DMS53 (cell line): ENCODE results near the gene PTPRQ.
A peak's percentile ranks its signal among the peaks of the same experiment; 100 is the strongest.
"Not testable (repeated sequence)": the region's sequence is repeated elsewhere in the genome, so short reads cannot be mapped to it uniquely, and the experiment has no call there.

Source experiments
- DNase-seq: peaks from one replicate; lab custom pipeline; 2025; lab: John Stamatoyannopoulos, UW

PTPRQ gene

DNA sequence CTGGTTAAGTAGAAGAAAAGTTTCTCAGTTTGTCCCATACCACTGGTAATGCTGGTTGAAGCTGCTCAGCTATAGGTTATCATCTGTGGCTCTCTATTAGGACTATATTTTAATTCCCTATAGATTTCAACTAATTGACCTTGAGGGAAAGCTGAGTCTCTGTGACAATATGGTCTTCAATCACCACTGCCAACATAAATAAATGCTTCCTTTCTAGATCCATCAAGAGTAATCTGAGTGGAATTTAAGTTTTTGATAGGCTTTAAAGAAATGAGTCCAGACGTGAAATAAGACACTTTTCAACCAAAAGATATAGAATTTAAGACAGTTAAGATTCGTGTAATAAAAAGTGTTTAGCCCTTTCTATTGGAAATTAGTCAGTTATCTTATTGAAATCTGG is 199.9 kb downstream of the PTPRQ start:
- no peak for DNase-seq

- DNase-seq = no peak
Measured at GRCh38 chr12:80648881-80649280, 204.8 kb downstream of the PTPRQ start.

DNA sequence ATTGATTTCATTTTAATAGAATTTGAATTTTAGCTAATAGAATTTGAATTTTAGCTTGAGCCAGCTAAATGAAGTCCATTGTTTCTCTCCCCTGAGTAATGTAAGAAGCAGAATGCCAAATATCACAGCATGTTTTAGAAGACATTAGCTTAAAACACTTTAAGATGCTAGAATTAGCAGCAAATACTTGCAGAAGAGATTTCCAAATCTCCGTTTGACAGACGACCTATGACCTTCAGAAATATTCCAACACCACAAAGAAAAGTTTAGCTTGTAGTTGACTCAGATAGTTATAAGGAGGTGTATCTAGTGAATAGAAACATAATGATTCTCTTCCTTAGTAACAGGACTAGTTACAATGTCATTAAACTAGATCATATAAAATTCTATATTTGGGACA is 211.7 kb downstream of the PTPRQ start:
- DNase-seq = no peak

- DNase-seq = no peak
Measured at GRCh38 chr12:80659512-80660063, 215.6 kb downstream of the PTPRQ start.

DNA sequence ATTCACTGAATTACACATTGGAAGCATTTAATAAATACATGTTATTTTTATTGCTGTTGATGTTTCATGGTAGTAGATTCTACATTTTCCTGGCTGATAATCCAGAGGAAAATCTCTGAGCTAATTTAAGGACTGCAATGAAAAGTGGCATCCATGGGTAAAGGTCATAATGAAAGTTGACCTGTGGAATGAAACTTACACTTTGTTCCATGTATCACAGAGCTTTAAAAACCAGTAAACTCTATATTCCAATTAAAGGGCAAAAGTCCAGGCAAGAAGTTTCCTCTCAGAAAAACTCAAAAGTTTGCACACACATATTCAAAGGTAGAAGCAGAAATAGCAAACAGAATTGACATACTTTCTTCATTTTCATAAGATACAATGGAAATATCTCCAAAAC is 218.6 kb downstream of the PTPRQ start:
- no peak for DNase-seq

GRCh38 chr12:80670214-80670613 is 226.2 kb downstream of the PTPRQ start:
- DNase-seq = no peak

DNA sequence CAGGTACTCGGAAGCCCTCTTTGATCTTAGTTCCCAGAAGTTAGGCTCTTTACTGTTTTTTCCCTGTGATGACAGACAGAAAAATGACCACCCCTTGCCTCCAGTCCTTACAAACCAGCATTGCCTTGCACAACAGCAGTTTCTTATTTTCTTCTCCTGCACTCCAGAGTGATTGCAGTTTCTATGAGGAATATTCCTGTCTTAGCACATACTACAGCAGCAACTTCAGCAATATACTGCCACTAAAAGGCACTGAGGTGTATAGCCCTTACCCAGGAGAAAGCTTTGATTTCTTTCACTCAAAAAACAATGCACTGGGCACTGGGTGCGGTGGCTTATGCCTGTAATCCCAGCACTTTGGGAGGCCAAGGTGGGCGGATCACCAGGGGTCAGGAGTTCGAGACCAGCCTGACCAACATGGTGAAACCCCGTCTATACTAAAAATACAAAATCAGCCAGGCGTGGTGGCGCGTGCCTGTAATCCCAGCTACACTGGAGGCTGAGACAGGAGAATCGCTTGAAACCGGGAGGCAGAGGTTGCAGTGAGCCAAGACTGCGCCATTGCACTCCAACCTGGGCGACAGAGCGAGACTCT is 232.1 kb downstream of the PTPRQ start:
- DNase-seq = not testable (repeated sequence)

- no peak for DNase-seq
Measured at GRCh38 chr12:80676856-80677255, 232.8 kb downstream of the PTPRQ start.

GRCh38 chr12:80677994-80678393 is 234.0 kb downstream of the PTPRQ start:
- DNase-seq = no peak

DNA sequence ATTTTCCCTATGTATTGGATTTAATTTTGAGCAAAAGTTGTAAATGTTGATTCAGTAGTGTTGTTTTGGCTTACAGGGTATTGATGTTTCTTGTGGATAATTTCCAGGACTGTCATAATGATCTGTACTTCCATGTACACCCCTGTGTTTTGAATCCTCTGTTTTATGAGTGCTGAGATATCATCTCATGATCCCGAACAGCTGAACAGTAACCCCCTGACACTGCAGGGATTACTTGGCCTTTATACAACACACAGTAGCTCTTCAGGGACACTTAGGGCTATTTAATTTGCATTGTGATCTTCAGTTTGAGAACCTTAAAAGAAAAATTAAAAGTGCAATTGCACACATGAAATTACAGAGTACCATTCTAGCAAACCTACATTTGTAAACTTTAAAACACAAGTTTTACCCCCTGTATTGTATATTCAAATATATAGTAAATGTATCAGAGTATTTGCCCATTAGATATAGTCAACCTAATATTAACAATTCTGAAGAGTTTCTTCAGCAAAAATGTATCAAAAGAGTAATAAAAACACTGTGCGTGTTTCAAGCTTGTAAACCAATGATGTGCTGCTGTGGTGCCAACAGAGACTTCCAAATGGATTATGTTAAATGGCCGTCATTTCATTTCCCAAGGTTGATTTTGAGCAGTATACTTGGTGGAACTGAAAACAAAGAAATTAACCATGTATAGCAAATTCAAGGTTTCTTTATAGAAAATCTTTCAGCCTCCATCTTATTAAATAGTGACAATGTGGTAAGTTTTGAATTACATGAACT is 235.5 kb downstream of the PTPRQ start:
- no peak for DNase-seq

DNA sequence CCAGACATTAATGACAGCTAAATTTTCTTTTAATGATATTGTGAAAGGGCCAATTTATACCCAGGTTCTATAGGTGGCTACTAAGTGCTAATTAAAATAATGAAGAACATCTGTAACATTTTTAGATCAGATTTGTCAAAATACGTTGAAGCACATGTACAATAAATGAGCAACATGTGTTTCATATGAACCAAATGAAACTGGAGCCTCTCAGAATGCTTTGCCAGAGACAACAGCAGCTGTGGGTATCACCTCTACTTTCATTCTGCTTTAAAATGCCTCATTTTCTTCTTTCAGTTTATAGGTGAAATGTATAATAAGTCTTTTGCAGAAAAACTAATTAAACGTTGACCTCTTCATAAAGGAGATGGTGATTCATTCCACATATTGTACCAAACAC is 237.3 kb downstream of the PTPRQ start:
- DNase-seq = no peak

DNA sequence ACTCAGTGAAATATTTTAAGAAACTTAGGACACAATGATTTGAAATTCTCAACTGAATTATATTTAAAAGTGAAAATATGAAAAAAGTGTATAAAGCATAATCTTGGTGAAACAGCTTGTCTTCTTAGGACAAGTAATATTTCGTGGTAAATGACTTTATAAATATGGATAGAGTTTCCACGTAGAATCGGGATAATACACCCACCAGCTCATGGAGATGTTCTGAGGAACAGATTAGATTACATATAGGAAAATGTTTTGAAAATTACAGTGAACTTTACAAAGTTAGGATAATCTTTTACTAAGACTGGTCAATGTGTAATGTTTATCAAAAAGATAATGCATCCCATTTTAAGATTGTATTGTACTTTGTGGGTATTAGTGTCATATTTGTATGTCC is 237.8 kb downstream of the PTPRQ start:
- DNase-seq = no peak

DNA sequence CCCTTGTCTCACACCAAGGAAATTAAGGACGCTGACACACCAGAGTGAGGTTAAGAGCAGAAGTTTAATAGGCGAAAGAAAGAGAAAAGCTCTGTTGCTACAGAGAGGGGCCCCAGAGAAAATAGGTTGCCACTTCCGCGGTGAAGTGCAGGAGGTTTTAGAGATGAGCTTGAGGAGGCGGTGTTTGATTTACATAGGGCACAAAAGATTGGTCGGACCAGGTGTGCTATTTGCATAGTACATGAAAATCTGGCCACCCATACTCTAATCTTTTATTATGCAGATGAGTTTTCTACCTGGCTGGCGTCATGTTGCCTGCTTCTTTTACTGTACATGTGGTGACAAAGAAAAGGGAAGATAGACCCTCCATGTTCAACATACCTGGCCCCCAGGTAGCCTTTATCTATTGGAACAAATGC is 240.1 kb downstream of the PTPRQ start:
- DNase-seq = no peak

DNA sequence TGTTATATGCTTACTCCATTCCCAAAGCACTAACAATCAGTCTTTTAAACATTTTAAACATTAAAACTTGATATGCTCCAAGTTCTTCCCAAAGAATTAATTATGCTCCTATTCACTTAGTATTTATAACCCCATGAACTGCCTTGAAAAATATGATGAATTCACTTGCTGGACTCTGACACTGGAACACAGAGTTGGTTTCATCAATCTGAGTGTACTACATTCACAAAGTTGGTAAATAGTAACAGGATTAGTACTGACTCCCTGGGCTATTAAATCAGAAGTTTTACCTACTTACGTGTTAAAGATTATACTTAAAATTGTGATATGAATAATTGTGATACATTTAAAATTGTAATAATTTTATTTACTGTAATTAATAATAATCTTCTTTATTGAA is 246.1 kb downstream of the PTPRQ start:
- no peak for DNase-seq

DNA sequence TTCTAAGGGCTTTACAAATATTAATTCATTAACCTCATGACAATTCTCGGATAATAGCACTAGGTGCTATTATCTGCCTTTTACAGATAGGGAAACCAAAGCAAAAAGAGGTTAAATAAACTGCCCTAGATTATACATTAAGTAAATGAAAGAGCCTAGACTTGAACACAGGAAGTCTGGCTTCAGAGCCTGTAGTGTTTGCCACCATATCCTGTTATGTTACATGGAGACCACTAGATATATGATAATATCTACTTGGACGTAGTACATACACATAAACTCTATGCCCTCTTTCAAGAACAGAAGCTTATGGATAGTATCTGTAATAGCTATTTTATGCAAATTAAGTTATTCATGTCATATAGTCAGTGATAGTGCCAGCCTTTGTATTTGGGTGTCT is 246.5 kb downstream of the PTPRQ start:
- DNase-seq = no peak

DNA sequence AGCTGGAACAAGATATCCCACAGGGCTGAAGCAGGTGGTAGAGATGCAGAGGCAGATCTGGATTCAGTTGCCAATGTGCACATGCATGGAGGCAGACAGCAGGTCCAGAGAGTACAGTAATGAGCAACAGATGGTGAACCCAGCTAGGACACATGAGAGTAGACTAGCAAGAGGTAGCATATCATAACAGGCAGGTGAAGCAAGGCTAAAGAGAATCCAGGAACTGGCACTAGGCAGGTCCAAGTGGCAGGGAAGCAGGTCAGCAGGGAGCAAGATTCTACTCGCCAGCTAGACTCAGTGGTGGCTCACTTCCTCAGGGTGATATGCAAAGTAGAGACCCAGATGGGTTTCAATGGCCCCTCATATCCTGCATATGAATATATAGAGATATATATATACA is 248.1 kb downstream of the PTPRQ start:
- DNase-seq = peak; percentile 48

- no peak for DNase-seq
Measured at GRCh38 chr12:80697270-80697887, 253.3 kb downstream of the PTPRQ start.

- no peak for DNase-seq
Measured at GRCh38 chr12:80698256-80698655, 254.2 kb downstream of the PTPRQ start.

DNA sequence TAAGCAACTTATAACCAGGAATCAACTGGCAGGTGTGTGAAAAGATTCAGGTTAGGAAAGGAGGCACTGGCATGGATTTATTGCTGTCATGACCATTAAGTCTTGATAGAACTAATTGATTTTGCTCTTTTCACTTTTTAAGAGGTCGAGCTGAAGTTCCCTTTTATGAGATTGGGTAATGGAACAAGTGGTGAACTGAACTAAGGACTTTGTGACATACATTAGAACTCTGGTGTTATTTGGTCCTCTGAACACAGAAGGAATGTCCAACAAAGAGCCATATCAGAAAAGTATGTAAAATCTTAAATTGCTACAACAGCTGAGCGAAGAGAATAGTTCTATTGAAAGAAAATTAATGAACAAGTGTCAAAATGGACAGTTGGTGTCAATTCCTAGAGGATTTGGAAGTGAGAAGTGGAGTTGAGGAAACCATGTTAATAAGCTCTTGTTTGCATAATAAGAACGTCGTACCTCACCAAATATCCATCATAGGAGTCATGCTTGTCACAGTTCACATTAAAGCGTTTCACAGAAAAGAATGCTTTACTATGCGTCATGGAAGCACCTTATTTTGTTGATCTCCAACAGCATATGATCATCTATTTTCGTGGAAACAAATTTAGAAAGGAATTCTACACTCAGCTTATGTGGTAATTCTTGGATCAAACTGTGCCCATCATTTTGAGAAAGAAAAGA is 255.0 kb downstream of the PTPRQ start:
- no peak for DNase-seq

- DNase-seq = no peak
Measured at GRCh38 chr12:80700327-80700726, 256.3 kb downstream of the PTPRQ start.

- no peak for DNase-seq
Measured at GRCh38 chr12:80701388-80701787, 257.4 kb downstream of the PTPRQ start.
